GM10266 (cell line): Measurements from ENCODE around the gene EPB41L4B.
A peak's percentile ranks its signal among the peaks of the same experiment; 100 is the strongest.

Experiments
- DNase-seq: peaks from one replicate; pipeline ENCODE4 v3.0.0; 2012; ENCODE audit errors: extremely low spot score
- CTCF ChIP-seq: IDR thresholded peaks from 2 replicates; pipeline ENCODE4 v1.5.1; 2012; ENCODE audit warnings: mild to moderate bottlenecking, low read depth; ENCODE audit not compliant: control insufficient read depth, insufficient read depth; ENCODE audit errors: missing control alignments

Gene EPB41L4B

GRCh38 chr9:109143881-109144562 lies 176.8 kb downstream of the EPB41L4B start:
- peak; percentile 24 for TF ChIP-seq CTCF
- DNase-seq, result peak; percentile 42

GRCh38 chr9:109141375-109141774 lies 179.5 kb downstream of the EPB41L4B start:
- no peak for DNase-seq
- TF ChIP-seq CTCF, result no peak

- DNase-seq, result no peak
- TF ChIP-seq CTCF, result no peak
Measured at GRCh38 chr9:109139851-109140250, 181.0 kb downstream of the EPB41L4B start.

- DNase-seq, result no peak
- TF ChIP-seq CTCF, result no peak
Measured at GRCh38 chr9:109138421-109138820, 182.4 kb downstream of the EPB41L4B start.

DNA sequence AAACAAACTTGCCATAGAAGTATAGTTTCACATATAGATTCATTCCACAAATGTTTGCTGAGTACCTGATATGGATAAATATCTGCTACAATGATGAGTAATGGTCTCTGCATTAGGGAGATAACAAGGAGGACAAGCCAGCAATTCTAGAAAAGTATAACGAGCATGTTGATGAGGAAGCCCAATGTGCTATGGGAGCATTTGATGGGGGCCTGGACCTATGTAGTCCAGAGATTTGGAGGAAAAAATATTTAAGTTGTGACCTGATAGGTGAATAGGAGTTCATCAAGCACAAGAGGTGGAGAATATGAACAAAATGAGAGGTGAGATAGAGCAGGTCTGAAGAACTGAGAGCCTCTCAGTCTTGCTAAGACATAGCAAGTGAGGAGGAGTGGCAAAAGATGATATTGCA lies 186.7 kb downstream of the EPB41L4B start:
- no peak for TF ChIP-seq CTCF
- no peak for DNase-seq

- TF ChIP-seq CTCF, result no peak
- no peak for DNase-seq
Measured at GRCh38 chr9:109133533-109133932, 187.3 kb downstream of the EPB41L4B start.

DNA sequence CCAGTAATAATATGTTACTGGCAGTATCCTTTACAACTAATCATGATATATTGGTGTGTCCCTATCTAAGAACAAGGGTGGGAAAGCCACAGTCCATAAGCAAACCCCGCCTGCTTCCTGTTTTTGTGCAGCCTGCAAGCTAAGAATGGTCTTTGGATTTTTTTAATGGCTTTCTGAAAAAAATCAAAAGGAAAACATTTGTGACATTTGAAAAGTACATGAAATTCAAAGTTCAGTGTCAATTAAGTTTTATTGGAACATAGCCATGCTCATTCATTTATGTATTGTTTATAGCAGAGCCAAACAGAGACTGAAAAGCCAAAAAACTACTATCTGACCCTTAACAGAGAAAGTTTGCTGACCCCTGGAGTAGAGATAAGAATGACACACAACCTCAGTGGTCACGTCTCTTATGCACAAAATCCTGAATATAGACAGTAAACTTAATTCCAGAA lies 188.3 kb downstream of the EPB41L4B start:
- TF ChIP-seq CTCF, result no peak

More for the DNA sequence above, 188.3 kb downstream of the EPB41L4B start:
- no peak for DNase-seq
